ENCODE results near the gene STAB1. TPM values are rescaled to one million over a fixed set of nuclear protein-coding genes. Genes with fewer than 3 reads are reported as not detected.

The STAB1 gene
- total RNA-seq, result not detected

GRCh38 chr3:52494886-52495495 lies at the start of gene STAB1:
TSS of gene STAB1 (plus strand) at chr3:52495338. CDS start at chr3:52495414, 76 bp downstream.
- ChIA-PET POLR2A (no interaction called here), CTCF (interaction anchor here (1.1 kb wide), 1 partner anchor 197 kb away, joined by 3 read pairs; no protein-coding TSS in a partner anchor)

GRCh38 chr3:52446042-52446441 lies 49.1 kb upstream of the STAB1 start:
- ChIA-PET POLR2A (interaction anchor here (0.6 kb wide), 1 partner anchor 34 kb away, joined by 5 read pairs; no protein-coding TSS in a partner anchor), CTCF (interaction anchor here (0.8 to 4.3 kb wide), 12 partner anchors 8 to 225 kb away, joined by 3 to 27 read pairs (median 10); partner anchors contain the start of gene TNNC1)

GRCh38 chr3:52446631-52447511 lies 48.3 kb upstream of the STAB1 start:
- CTCF ChIA-PET, result interaction anchor here (0.8 to 4.3 kb wide), 12 partner anchors 7 to 226 kb away, joined by 3 to 27 read pairs (median 10); partner anchors contain the start of gene TNNC1
- POLR2A ChIA-PET, result interaction anchor here (0.6 kb wide), 1 partner anchor 35 kb away, joined by 5 read pairs; no protein-coding TSS in a partner anchor

GRCh38 chr3:52447512-52448355 lies 47.4 kb upstream of the STAB1 start:
- CTCF ChIA-PET, result interaction anchor here (1.8 to 4.3 kb wide), 8 partner anchors 12 to 227 kb away, joined by 8 to 27 read pairs (median 16); no protein-coding TSS in a partner anchor
- POLR2A ChIA-PET, result interaction anchor here (0.5 kb wide), 1 partner anchor 29 kb away, joined by 3 read pairs; no protein-coding TSS in a partner anchor

GRCh38 chr3:52450489-52451236 lies 44.5 kb upstream of the STAB1 start:
- POLR2A ChIA-PET, result interaction anchor here (0.5 kb wide), 1 partner anchor 329 kb away, joined by 3 read pairs; no protein-coding TSS in a partner anchor
- CTCF ChIA-PET, result no interaction called here

GRCh38 chr3:52451237-52452083 lies 43.7 kb upstream of the STAB1 start:
- POLR2A ChIA-PET, result no interaction called here

GRCh38 chr3:52452126-52452525 lies 43.0 kb upstream of the STAB1 start:
- ChIA-PET CTCF (no interaction called here), POLR2A (no interaction called here)

More at GRCh38 chr3:52451237-52452083, 43.7 kb upstream of the STAB1 start:
- CTCF ChIA-PET, result no interaction called here

- POLR2A ChIA-PET, result no interaction called here
Observed at GRCh38 chr3:52452570-52453221, 42.4 kb upstream of the STAB1 start.

GRCh38 chr3:52453496-52454249 lies 41.5 kb upstream of the STAB1 start, which contains the start of gene TNNC1:
TSS of gene TNNC1 (minus strand) at chr3:52454041. CDS start at chr3:52454015, 26 bp downstream.
- ChIA-PET CTCF (interaction anchor here (0.8 to 2.1 kb wide), 5 partner anchors 8 to 41 kb away, joined by 3 to 9 read pairs (median 5); partner anchors contain the start of gene SEMA3G), POLR2A (interaction anchor here (0.6 kb wide), 1 partner anchor 471 kb away, joined by 3 read pairs; no protein-coding TSS in a partner anchor)

More at GRCh38 chr3:52452570-52453221, 42.4 kb upstream of the STAB1 start:
- CTCF ChIA-PET, result interaction anchor here (2.1 kb wide), 1 partner anchor 24 kb away, joined by 9 read pairs; no protein-coding TSS in a partner anchor

GRCh38 chr3:52454250-52454937 lies 40.7 kb upstream of the STAB1 start:
- ChIA-PET CTCF (interaction anchor here (0.8 to 2.1 kb wide), 5 partner anchors 9 to 42 kb away, joined by 3 to 9 read pairs (median 5); partner anchors contain the start of gene SEMA3G), POLR2A (interaction anchor here (0.6 kb wide), 1 partner anchor 135 kb away, joined by 3 read pairs; no protein-coding TSS in a partner anchor)

GRCh38 chr3:52454938-52455282 lies 40.2 kb upstream of the STAB1 start:
- ChIA-PET POLR2A (interaction anchor here (0.6 kb wide), 2 partner anchors 136 to 167 kb away, joined by 3 read pairs; partner anchors contain the start of gene GLYCTK), CTCF (interaction anchor here (1.1 to 2.1 kb wide), 4 partner anchors 9 to 43 kb away, joined by 4 to 10 read pairs (median 8); partner anchors contain the start of gene SEMA3G)

- ChIA-PET POLR2A (interaction anchor here (0.6 kb wide), 2 partner anchors 136 to 168 kb away, joined by 3 read pairs; partner anchors contain the start of gene GLYCTK), CTCF (interaction anchor here (1.1 kb wide), 1 partner anchor 43 kb away, joined by 10 read pairs; no protein-coding TSS in a partner anchor)
Observed at GRCh38 chr3:52455283-52456168, 39.6 kb upstream of the STAB1 start, which contains the start of gene NISCH. TSS of gene NISCH (plus strand) at chr3:52455604. CDS start at chr3:52455642, 38 bp downstream.

GRCh38 chr3:52456169-52456799 lies 38.9 kb upstream of the STAB1 start:
- CTCF ChIA-PET, result interaction anchor here (1.1 to 1.4 kb wide), 2 partner anchors 44 to 225 kb away, joined by 4 to 10 read pairs; no protein-coding TSS in a partner anchor
- POLR2A ChIA-PET, result no interaction called here
